Neutrophil (primary cell): ENCODE measurements around the gene DOK1.
A peak's percentile ranks its signal among the peaks of the same experiment; 100 is the strongest.

Source experiments
- H3K27ac ChIP-seq: fragments of 200-600 bp; sonication (generic); 2 replicates; pipeline ENCODE4 v1.5.1; 2016; ENCODE audit warnings: mild to moderate bottlenecking, moderate library complexity
- H3K27me3 ChIP-seq: fragments of 200-600 bp; sonication (generic); 2 replicates; pipeline ENCODE4 v1.6.0; 2016; ENCODE audit warnings: mild to moderate bottlenecking
- H3K36me3 ChIP-seq: fragments of 200-600 bp; sonication (generic); 2 replicates; pipeline ENCODE4 v1.5.1; 2017
- H3K4me1 ChIP-seq, 2 experiments: fragments of 200-600 bp in 1 of 2; sonication (generic) in 1 of 2; 1 replicate in 1 of 2; 2 replicates in 1 of 2; pipeline versions ENCODE4 v1.5.1 to v1.6.1; 2013 to 2016; ENCODE audit warnings: low read depth in 1 of 2, low read length in 1 of 2, mild to moderate bottlenecking in 1 of 2, moderate library complexity in 1 of 2; ENCODE audit not compliant: control insufficient read depth in 1 of 2, insufficient read depth in 1 of 2
- H3K4me3 ChIP-seq, 2 experiments: fragments of 200-600 bp in 1 of 2; sonication (generic) in 1 of 2; 1 replicate in 1 of 2; 2 replicates in 1 of 2; pipeline ENCODE4 v1.5.1; 2013 to 2016; ENCODE audit warnings: low read depth in 1 of 2, low read length in 1 of 2, mild to moderate bottlenecking in 1 of 2, moderate library complexity in 1 of 2
- H3K9me3 ChIP-seq: fragments of 200-600 bp; sonication (generic); 2 replicates; pipeline ENCODE4 v1.5.1; 2016
- CTCF ChIP-seq: fragments of 200-600 bp; sonication (generic); IDR thresholded peaks from 2 replicates; pipeline ENCODE4 v1.5.1; 2016; ENCODE audit warnings: antibody characterized with exemption

The DOK1 gene

GRCh38 chr2:74552914-74553811 lies 1.4 kb upstream of the DOK1 start:
- Histone ChIP-seq H3K27me3 (peaks cover 15% of the 10 kb centered on the region), H3K9me3 (no peaks in the 10 kb centered on the region), H3K4me1 (peaks cover 56 to 65% of the 10 kb centered on the region in 2 experiments), H3K27ac (peak overlapping the region; percentile 85), H3K4me3 (peak overlapping the region; percentile 92 to 97), H3K36me3 (peaks cover 18% of the 10 kb centered on the region)
- no peak for TF ChIP-seq CTCF

DNA sequence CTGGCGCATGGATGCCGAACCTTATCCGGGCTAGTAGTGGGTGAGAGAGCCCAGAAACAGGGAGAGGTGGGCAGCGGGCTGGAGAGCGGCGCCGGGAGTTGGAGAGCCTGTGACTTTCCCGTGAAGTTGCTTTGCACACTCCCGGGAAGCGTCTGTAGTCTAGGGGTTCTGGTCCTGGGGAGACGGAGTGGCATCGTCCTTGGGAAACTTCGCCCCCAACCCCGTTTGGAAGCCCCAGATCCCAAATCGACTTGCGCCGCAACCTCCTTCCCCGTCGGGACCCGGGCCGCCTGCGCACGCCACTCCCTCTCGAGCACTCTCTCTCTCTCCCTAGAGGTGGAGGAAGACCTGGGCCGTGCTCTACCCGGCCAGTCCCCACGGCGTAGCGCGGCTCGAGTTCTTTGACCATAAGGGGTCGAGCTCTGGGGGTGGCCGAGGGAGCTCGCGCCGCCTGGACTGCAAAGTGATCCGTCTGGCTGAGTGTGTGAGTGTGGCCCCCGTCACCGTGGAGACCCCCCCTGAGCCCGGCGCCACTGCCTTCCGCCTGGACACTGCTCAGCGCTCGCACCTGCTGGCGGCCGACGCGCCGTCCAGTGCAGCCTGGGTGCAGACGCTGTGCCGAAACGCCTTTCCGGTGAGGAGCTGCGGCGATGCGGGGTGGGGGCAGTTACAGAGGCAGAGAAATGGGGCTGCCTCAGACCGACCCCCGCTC lies 456 bp downstream of the DOK1 start:
- Histone ChIP-seq H3K27me3 (no peaks in the 10 kb centered on the region), H3K9me3 (no peaks in the 10 kb centered on the region), H3K4me3 (peak overlapping the region; percentile 92 to 97), H3K36me3 (peaks cover 18% of the 10 kb centered on the region), H3K27ac (peak overlapping the region; percentile 85), H3K4me1 (peaks cover 58 to 65% of the 10 kb centered on the region in 2 experiments)
- TF ChIP-seq CTCF, result peak; percentile 16

DNA sequence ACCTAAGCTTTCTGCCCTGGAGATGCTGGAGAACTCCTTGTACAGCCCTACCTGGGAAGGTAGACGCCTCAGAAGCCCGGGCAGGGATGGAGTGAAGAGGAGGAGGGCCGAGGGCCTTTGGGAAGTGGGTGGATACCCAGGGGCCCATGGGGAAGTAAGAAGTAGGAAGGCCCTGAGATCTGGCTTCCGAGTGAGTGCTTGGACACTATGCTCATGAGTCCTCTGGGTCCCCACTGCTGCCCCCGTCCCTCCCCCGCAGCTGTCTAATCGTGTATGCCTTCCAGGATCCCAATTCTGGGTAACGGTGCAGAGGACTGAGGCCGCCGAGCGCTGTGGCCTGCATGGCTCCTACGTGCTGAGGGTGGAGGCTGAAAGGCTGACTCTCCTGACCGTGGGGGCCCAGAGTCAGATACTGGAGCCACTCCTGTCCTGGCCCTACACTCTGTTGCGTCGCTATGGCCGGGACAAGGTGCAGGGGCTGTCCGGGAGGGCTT lies 1.1 kb downstream of the DOK1 start:
- Histone ChIP-seq H3K9me3 (no peaks in the 10 kb centered on the region), H3K27me3 (no peaks in the 10 kb centered on the region), H3K36me3 (peaks cover 18% of the 10 kb centered on the region), H3K27ac (peak overlapping the region; percentile 85), H3K4me3 (peak overlapping the region; percentile 92 to 97), H3K4me1 (peaks cover 65 to 69% of the 10 kb centered on the region in 2 experiments)
- no peak for TF ChIP-seq CTCF

DNA sequence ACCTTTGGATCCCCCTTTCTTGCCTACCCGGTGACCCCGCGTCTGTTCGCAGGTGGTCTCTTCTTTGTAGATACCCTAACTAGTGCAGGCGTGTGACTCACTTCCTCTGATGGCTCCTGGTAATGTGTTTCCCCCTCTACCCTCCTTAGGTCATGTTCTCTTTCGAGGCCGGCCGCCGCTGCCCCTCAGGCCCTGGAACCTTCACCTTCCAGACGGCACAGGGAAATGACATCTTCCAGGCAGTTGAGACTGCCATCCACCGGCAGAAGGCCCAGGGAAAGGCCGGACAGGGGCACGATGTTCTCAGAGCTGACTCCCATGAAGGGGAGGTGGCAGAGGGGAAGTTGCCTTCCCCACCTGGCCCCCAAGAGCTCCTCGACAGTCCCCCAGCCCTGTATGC lies 1.6 kb downstream of the DOK1 start:
- H3K36me3 ChIP-seq, result peaks cover 18% of the 10 kb centered on the region
- H3K27me3 ChIP-seq, result no peaks in the 10 kb centered on the region
- no peaks in the 10 kb centered on the region for H3K9me3 ChIP-seq
- peaks cover 67 to 70% of the 10 kb centered on the region in 2 experiments for H3K4me1 ChIP-seq
- no peak for TF ChIP-seq CTCF
- peak overlapping the region; percentile 85 for H3K27ac ChIP-seq
- H3K4me3 ChIP-seq, result peak overlapping the region; percentile 92 to 97

- Histone ChIP-seq H3K4me3 (peak overlapping the region; percentile 4 to 92), H3K27me3 (no peaks in the 10 kb centered on the region), H3K4me1 (peaks cover 67 to 72% of the 10 kb centered on the region in 2 experiments), H3K36me3 (peaks cover 18% of the 10 kb centered on the region), H3K9me3 (no peaks in the 10 kb centered on the region), H3K27ac (peak overlapping the region; percentile 85)
- no peak for TF ChIP-seq CTCF
Observed at GRCh38 chr2:74556831-74557370, 2.4 kb downstream of the DOK1 start.
